ENCODE results near the gene SORBS2. TPM values are rescaled to one million over a fixed set of nuclear protein-coding genes. Genes with fewer than 3 reads are reported as not detected.
"Not testable (repeated sequence)": the region's sequence is repeated elsewhere in the genome, so short reads cannot be mapped to it uniquely, and the experiment has no call there.

Gene SORBS2
- total and polyA plus RNA-seq, 2 donors (not counting 1 experiment from before 2014, with no cell fraction given): 0.25 to 0.89 TPM

- no peak overlapping the region for H3K4me3 ChIP-seq (ENCODE audit: control extremely low read depth in 1 of 5, extremely low read depth in 1 of 5, insufficient read depth in 1 of 5, low read depth in 2 of 5, low read length in 4 of 5)
- no peak overlapping the region for H3K4me2 ChIP-seq (replicated peaks; ENCODE audit: low read depth, low read length, poor library complexity, severe bottlenecking)
- Mint-ChIP-seq H3K27ac (no peak overlapping the region), H3K4me1 (no peaks in the 10 kb centered on the region), H3K4me3 (no peak overlapping the region), H3K9me3 (ENCODE audit: insufficient read depth) (no peaks in the 10 kb centered on the region), H3K27me3 (peaks cover 31% of the 10 kb centered on the region)
- no peak overlapping the region for H2AFZ ChIP-seq (ENCODE audit: insufficient read depth, low read depth, low read length, poor library complexity, severe bottlenecking)
- ChIA-PET CTCF (no interaction called here), POLR2A (no interaction called here)
- WGBS (ENCODE audit: insufficient coverage): 87% methylated on average over 8 of the region's 9 CpGs
- H3K36me3 ChIP-seq (replicated peaks in 1 of 2; ENCODE audit: control extremely low read depth in 1 of 2, control insufficient read depth in 1 of 2, extremely low read depth in 1 of 2, insufficient read depth in 2 of 2, low read length in 1 of 2): no peaks in the 10 kb centered on the region
- no peak for TF ChIP-seq EZH2 (IDR thresholded peaks at IDR 0.05; ENCODE audit: borderline replicate concordance, insufficient read depth, low read depth, low read length, poor library complexity, severe bottlenecking)
- TF ChIP-seq CTCF (IDR thresholded peaks at IDR 0.05): no peak
- H3K27ac ChIP-seq (ENCODE audit: low read length in 2 of 2): no peak overlapping the region
- H3K9me3 ChIP-seq (ENCODE audit: control extremely low read depth in 1 of 3, control insufficient read depth in 2 of 3, insufficient read depth in 1 of 3, low read length in 2 of 3): peaks cover 0 to 5% (median 0%) of the 10 kb centered on the region in 3 donors
- H3K4me1 ChIP-seq (ENCODE audit: control insufficient read depth in 2 of 2, insufficient read depth in 2 of 2, low read length in 2 of 2): no peaks in the 10 kb centered on the region
- H3K9ac ChIP-seq (ENCODE audit: low read length): no peak overlapping the region
- ATAC-seq (ENCODE audit: low read depth): no peak
- no peaks in the 10 kb centered on the region for H3K79me2 ChIP-seq (ENCODE audit: control insufficient read depth, insufficient read depth, low read length)
- H4K20me1 ChIP-seq (ENCODE audit: control insufficient read depth, insufficient read depth, low read length, poor library complexity, severe bottlenecking): no peaks in the 10 kb centered on the region
- no peak for DNase-seq
- peaks cover 0 to 14% (median 0%) of the 10 kb centered on the region in 4 experiments for H3K27me3 ChIP-seq (replicated peaks in 1 of 4; ENCODE audit: control extremely low read depth in 1 of 4, control insufficient read depth in 3 of 4, insufficient read depth in 4 of 4, low read length in 3 of 4)
- intact Hi-C loops (cut with micrococcal nuclease): no loop called here
Observed at GRCh38 chr4:185716141-185716551, 95.8 kb downstream of the SORBS2 start.

GRCh38 chr4:185714524-185714923 is 97.5 kb downstream of the SORBS2 start:
- H3K4me3 Mint-ChIP-seq; ATAC-seq (ENCODE audit: low read depth); H3K27ac Mint-ChIP-seq; H4K20me1 ChIP-seq (ENCODE audit: control insufficient read depth, insufficient read depth, low read length, poor library complexity, severe bottlenecking); H2AFZ ChIP-seq (ENCODE audit: insufficient read depth, low read depth, low read length, poor library complexity, severe bottlenecking); H3K4me3 ChIP-seq (ENCODE audit: control extremely low read depth in 1 of 5, extremely low read depth in 1 of 5, insufficient read depth in 1 of 5, low read depth in 2 of 5, low read length in 4 of 5); H3K4me2 ChIP-seq (replicated peaks; ENCODE audit: low read depth, low read length, poor library complexity, severe bottlenecking); H3K79me2 ChIP-seq (ENCODE audit: control insufficient read depth, insufficient read depth, low read length); CTCF ChIA-PET; H3K9ac ChIP-seq (ENCODE audit: low read length); H3K4me1 ChIP-seq (ENCODE audit: control insufficient read depth in 2 of 2, insufficient read depth in 2 of 2, low read length in 2 of 2); H3K4me1 Mint-ChIP-seq; H3K36me3 ChIP-seq (replicated peaks in 1 of 2; ENCODE audit: control extremely low read depth in 1 of 2, control insufficient read depth in 1 of 2, extremely low read depth in 1 of 2, insufficient read depth in 2 of 2, low read length in 1 of 2); intact Hi-C loops (cut with micrococcal nuclease); H3K27ac ChIP-seq (ENCODE audit: low read length in 2 of 2); POLR2A ChIA-PET; DNase-seq; H3K9me3 Mint-ChIP-seq (ENCODE audit: insufficient read depth); H3K9me3 ChIP-seq (ENCODE audit: control extremely low read depth in 1 of 3, control insufficient read depth in 2 of 3, insufficient read depth in 1 of 3, low read length in 2 of 3): not testable (repeated sequence)
- H3K27me3 ChIP-seq (replicated peaks in 1 of 4; ENCODE audit: control extremely low read depth in 1 of 4, control insufficient read depth in 3 of 4, insufficient read depth in 4 of 4, low read length in 3 of 4): peaks cover 0 to 16% (median 0%) of the 10 kb centered on the region in 4 experiments
- H3K27me3 Mint-ChIP-seq: peaks cover 33% of the 10 kb centered on the region
- WGBS (ENCODE audit: insufficient coverage): 85% methylated on average over 2 of the region's 5 CpGs
